Caki2 (cell line): ENCODE measurements around the gene CRY1. TPM values are rescaled to one million over a fixed set of nuclear protein-coding genes. Genes with fewer than 3 reads are reported as not detected.
"Not testable (repeated sequence)": the region's sequence is repeated elsewhere in the genome, so short reads cannot be mapped to it uniquely, and the experiment has no call there.

ENCODE experiments used
- DNase-seq: peaks from one replicate; pipeline ENCODE4 v3.0.0-alpha.2; 2015; ENCODE audit warnings: low read depth
- in situ Hi-C: cut with HindIII; loops from 2 replicates; pipeline ENCODE4 v1.10.0; 2016; ENCODE audit warnings: low sequenced_read_pairs, low pct_unique_long_range_greater_than_20kb, mixed read lengths
- total RNA-seq: library from RNA; depleted of rRNA; stranded (reverse); fragments of >200 nt; shearing (Covaris generic); gene quantifications from 2 replicates; pipeline ENCODE4 v1.2.3, GENCODE V29; 2014; ENCODE audit warnings: low replicate concordance

CRY1 gene
- total RNA-seq, 1 experiment from 2014 or later = 12.5 TPM

GRCh38 chr12:107111314-107111713 is 18.0 kb upstream of the CRY1 start:
- in situ Hi-C loops = no loop called here
- no peak for DNase-seq

GRCh38 chr12:107109726-107110719 is 16.7 kb upstream of the CRY1 start:
- in situ Hi-C loops = no loop called here
- no peak for DNase-seq

DNA sequence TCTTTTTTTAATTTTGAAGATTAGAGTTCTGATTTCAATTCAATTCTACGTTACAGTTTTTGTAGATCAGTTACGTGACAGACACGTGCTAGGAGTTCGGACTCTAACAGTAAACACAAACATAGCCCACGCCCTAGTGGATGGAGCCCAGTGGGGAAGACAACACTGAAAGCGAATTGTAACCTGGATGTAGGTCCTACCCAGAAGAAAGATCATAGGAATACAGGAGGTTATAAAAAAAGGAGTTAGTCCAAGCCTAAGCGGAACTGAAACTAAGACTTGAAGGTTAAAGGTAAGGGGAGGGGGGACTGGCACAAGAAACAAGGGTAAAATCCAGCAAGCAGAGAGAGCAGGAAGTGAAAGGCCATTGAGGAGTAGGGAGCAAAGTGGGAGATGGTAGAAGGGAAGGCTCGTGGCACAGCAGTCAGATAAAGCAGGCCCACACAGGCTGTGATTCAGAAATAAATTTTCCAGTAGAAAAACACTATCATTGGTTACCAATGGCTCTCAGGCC is 15.7 kb upstream of the CRY1 start:
- DNase-seq = no peak
- in situ Hi-C loops = no loop called here

GRCh38 chr12:107108366-107108765 is 15.0 kb upstream of the CRY1 start:
- in situ Hi-C loops = not testable (repeated sequence)

DNA sequence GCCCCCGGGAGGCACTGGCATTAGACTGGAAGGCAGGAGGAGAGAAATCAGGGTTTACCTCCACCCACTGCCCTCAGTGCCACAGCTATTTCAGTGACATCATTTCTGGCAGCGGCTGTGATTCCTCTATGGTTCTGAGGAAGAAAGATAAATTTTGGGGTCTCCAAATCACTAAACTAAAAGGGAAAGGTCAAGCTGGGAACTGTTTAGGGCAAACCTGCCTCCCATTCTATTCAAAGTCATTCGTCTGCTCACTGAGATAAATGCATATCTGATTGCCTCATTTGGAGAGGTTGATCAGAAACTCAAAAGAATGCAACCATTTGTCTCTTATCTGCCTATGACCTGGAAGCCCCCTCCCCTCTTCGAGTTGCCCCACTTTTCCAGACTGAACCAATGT is 14.0 kb upstream of the CRY1 start:
- in situ Hi-C loops = no loop called here
- DNase-seq = no peak

More at GRCh38 chr12:107108366-107108765, 15.0 kb upstream of the CRY1 start:
- not testable (repeated sequence) for DNase-seq

GRCh38 chr12:107106241-107107025 is 13.1 kb upstream of the CRY1 start:
- in situ Hi-C loops = no loop called here
- no peak for DNase-seq

DNA sequence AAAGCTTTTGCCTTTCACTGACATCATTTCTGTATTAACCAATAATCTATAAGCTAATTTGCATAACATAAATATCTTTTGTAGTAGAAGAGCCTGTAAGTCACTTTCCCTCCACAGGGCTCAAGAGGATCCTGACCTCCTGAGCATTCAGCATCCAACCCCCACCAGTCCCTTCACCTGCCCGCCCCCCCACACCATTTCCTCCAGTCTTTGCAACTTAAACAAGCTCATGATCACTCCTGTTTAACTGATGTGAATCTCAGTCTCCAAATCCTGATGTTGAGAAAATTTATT is 12.0 kb upstream of the CRY1 start:
- DNase-seq = no peak
- in situ Hi-C loops = no loop called here

DNA sequence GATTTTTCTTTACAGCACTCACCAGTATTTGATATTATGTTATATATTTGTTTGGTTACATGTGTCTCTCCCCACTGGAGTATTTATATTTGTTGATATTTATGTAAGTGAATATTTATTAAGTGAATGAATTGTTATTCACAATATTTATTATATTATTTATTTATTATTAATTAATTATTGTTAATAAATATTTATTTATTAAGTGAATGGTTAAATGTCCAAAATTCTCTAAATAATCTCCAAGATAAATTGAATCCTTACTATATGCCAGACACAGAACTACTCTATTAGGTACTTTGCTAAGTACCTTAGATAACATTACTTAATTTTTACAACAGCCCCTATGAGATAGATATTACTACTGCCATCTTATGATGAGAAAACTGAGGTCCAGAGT is 10.2 kb upstream of the CRY1 start:
- DNase-seq = no peak
- in situ Hi-C loops = no loop called here

DNA sequence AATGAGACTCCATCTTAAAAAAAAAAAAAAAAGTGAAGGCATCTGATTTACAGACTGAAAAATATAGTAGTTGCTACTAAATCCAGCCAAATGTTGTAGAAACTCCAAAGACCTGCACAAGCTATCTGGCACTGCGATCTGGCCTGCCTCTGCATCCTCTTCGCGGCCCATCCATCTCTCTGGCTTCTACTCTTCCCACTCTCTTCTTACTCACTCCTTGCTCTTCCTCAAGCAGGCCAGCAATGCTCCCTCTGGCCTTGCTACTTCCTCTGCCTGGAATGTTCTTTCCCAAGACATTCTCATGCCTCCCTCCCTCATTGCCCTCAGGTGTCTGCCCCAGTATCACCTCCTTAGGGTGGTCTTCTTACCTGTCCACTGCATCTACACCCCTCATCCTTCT is 9.7 kb upstream of the CRY1 start:
- in situ Hi-C loops = no loop called here
- DNase-seq = no peak

GRCh38 chr12:107102294-107102693 is 8.9 kb upstream of the CRY1 start:
- DNase-seq = no peak
- in situ Hi-C loops = no loop called here

DNA sequence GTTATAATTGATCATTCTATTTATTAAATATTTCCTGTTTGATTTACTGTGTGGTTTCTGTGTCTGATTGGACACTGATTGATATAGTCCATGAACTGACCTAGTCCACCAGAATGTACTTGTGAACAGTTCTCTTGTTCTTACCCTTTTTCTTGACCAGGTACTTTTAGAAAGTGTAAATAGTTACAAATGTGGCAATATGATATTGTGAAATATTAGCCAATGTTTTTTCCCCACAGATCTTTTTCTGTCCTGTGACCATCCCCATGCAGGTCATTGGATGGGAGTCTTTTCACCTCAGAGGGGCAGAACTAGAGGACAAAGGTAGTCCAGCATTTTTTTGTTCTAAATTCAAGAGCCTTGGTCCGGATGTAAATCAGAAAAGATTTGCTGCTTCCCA is 8.3 kb upstream of the CRY1 start:
- in situ Hi-C loops = no loop called here
- no peak for DNase-seq

DNA sequence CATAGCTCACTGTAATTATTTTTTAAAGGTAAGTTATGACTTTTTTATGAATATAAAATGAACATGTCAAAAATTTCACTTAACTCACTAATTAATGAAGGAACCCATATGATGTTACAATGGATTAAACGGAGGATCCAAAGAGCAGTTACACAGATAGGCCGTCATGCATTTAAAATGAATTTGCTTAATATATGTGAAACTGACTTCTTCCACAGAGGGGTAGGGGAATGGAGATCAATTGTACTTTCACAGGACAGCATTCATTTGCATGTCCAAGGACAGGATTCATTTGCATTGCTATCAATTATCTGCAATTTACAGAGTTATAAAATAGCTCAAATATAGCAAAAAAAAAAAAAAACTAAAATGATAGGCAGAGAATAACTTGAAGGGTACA is 6.6 kb upstream of the CRY1 start:
- in situ Hi-C loops = no loop called here
- DNase-seq = no peak

GRCh38 chr12:107096571-107096970 is 3.2 kb upstream of the CRY1 start:
- no peak for DNase-seq
- in situ Hi-C loops = no loop called here

DNA sequence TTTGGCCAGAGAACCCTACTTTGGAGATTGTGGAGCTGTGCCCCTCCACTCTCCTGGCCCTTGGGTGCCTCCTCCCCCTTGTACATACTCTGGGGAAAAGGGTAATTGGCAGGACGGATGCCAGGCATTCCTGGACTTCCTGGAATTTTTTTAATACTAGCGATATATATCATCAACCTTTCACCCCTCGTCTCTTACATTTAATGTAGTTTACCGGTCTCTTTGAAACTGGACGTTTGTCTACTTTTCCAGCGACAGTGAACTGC is 767 bp upstream of the CRY1 start:
- in situ Hi-C loops = no loop called here
- DNase-seq = no peak

GRCh38 chr12:107092669-107093416 is 506 bp downstream of the CRY1 start:
- in situ Hi-C loops = no loop called here
- DNase-seq = no peak

DNA sequence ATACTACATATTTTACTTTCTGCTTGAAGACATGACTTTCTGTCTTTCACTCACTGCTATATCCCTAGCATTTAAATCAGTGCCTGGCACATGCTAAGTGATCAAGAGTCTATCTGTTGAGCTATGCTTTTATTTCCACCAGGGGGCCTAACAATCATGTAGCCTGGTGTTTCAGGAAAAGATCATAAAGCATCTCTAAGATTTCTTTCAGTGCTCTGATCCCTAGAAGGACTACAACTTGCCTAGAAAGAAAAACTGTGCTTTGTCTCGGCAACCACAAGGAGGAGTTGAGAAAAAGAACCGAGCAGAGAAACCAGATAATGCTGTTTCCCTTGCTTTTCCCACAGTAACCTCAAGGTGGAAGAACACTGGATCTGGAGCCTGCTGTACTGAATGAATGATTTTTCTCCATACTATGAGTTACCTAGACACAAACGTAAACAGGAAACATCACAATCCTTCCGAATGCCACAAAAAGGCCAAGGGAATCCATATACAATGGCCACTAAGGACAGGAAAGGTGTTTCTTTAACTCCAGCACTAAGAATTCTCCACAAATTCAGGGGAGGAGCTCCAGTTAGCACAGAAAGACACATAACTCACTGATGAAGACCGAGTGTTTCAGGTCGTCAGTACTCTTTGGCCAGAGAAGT is 1.2 kb downstream of the CRY1 start:
- in situ Hi-C loops = no loop called here
- DNase-seq = peak; percentile 95

DNA sequence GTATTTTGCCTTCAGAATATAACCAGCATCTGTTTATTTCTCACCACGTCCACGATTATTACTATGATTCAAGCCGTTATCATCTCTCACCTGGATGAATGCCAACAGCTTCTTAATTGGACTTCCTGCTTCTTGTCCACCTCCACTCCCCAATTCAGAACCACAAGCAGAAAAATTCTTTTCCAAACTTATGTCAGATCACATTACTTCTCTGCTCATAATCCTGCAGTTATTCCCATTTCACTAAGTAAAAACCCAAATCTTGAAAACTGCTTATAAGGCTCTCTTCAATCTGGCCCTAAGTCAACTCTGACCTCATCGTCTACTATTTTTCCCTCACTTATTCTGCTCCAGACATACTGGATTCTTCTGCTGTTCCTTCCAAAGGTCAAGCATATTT is 2.0 kb downstream of the CRY1 start:
- in situ Hi-C loops = no loop called here
- no peak for DNase-seq

DNA sequence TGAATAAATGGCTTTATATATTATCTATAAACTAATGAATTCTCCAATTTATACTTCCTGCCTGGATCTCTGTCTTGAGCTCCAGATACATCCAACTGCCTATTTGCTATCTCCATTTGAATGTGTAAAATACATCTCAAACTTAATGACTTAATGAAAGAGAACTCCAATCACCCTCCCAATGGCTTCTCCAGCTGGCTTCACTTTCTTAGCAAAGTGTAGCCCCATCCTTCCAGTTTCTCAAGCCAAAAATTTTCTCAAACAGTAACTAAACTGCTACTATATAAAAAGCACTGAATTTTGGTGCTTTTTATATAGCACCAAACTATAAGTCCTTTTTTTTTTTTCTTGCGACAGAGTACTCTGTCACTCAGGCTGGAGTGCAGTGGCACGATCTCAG is 2.6 kb downstream of the CRY1 start:
- no peak for DNase-seq
- in situ Hi-C loops = no loop called here
